ENCODE measurements around the gene CDH13. TPM values are rescaled to one million over a fixed set of nuclear protein-coding genes. Genes with fewer than 3 reads are reported as not detected.

Gene CDH13
- total RNA-seq, 1 experiment from 2014 or later: 49.3 TPM

GRCh38 chr16:82833378-82833993 lies 206.7 kb downstream of the CDH13 start:
- no peak for DNase-seq (ENCODE audit: unreplicated experiment)
- H3K9me3 Mint-ChIP-seq (ENCODE audit: unreplicated experiment): no peaks in the 10 kb centered on the region
- BruUV-seq (replicated peaks): no TSS peak
- H3K27me3 Mint-ChIP-seq (ENCODE audit: insufficient read depth, unreplicated experiment): no peaks in the 10 kb centered on the region
- no peaks in the 10 kb centered on the region for H3K36me3 Mint-ChIP-seq (ENCODE audit: insufficient read depth, unreplicated experiment)
- ChIA-PET POLR2A (no interaction called here), CTCF (no interaction called here)
- H3K4me1 Mint-ChIP-seq (ENCODE audit: insufficient read depth, unreplicated experiment): no peaks in the 10 kb centered on the region
- H3K27ac Mint-ChIP-seq (ENCODE audit: low read depth, unreplicated experiment): no peak overlapping the region
- no peak overlapping the region for H3K4me3 Mint-ChIP-seq (ENCODE audit: unreplicated experiment)
- intact Hi-C loops (cut with micrococcal nuclease): no loop called here
- TF ChIP-seq CTCF (IDR thresholded peaks at IDR 0.05; ENCODE audit: unreplicated experiment): no peak

GRCh38 chr16:82834151-82834815 lies 207.5 kb downstream of the CDH13 start:
- BruUV-seq (replicated peaks): no TSS peak
- POLR2A ChIA-PET: no interaction called here
- Mint-ChIP-seq H3K27me3 (ENCODE audit: insufficient read depth, unreplicated experiment) (no peaks in the 10 kb centered on the region), H3K27ac (ENCODE audit: low read depth, unreplicated experiment) (no peak overlapping the region), H3K4me3 (ENCODE audit: unreplicated experiment) (no peak overlapping the region), H3K4me1 (ENCODE audit: insufficient read depth, unreplicated experiment) (no peaks in the 10 kb centered on the region), H3K36me3 (ENCODE audit: insufficient read depth, unreplicated experiment) (no peaks in the 10 kb centered on the region), H3K9me3 (ENCODE audit: unreplicated experiment) (no peaks in the 10 kb centered on the region)
- no peak for DNase-seq (ENCODE audit: unreplicated experiment)
- TF ChIP-seq CTCF (IDR thresholded peaks at IDR 0.05; ENCODE audit: unreplicated experiment): no peak
- intact Hi-C loops (cut with micrococcal nuclease): no loop called here
- CTCF ChIA-PET: interaction anchor here (0.6 kb wide), 1 partner anchor 325 kb away, joined by 3 read pairs; no protein-coding TSS in a partner anchor

GRCh38 chr16:82835487-82836155 lies 208.9 kb downstream of the CDH13 start:
- TF ChIP-seq CTCF (IDR thresholded peaks at IDR 0.05; ENCODE audit: unreplicated experiment): no peak
- H3K27me3 Mint-ChIP-seq (ENCODE audit: insufficient read depth, unreplicated experiment): no peaks in the 10 kb centered on the region
- no peak overlapping the region for H3K27ac Mint-ChIP-seq (ENCODE audit: low read depth, unreplicated experiment)
- ChIA-PET CTCF (no interaction called here), POLR2A (no interaction called here)
- no peaks in the 10 kb centered on the region for H3K4me1 Mint-ChIP-seq (ENCODE audit: insufficient read depth, unreplicated experiment)
- no peak overlapping the region for H3K4me3 Mint-ChIP-seq (ENCODE audit: unreplicated experiment)
- no peak for DNase-seq (ENCODE audit: unreplicated experiment)
- H3K36me3 Mint-ChIP-seq (ENCODE audit: insufficient read depth, unreplicated experiment): no peaks in the 10 kb centered on the region
- BruUV-seq (replicated peaks): no TSS peak
- H3K9me3 Mint-ChIP-seq (ENCODE audit: unreplicated experiment): no peaks in the 10 kb centered on the region
- intact Hi-C loops (cut with micrococcal nuclease): no loop called here

- BruUV-seq (replicated peaks): no TSS peak
- Mint-ChIP-seq H3K27ac (ENCODE audit: low read depth, unreplicated experiment) (no peak overlapping the region), H3K4me3 (ENCODE audit: unreplicated experiment) (no peak overlapping the region), H3K4me1 (ENCODE audit: insufficient read depth, unreplicated experiment) (no peaks in the 10 kb centered on the region), H3K36me3 (ENCODE audit: insufficient read depth, unreplicated experiment) (no peaks in the 10 kb centered on the region), H3K27me3 (ENCODE audit: insufficient read depth, unreplicated experiment) (no peaks in the 10 kb centered on the region), H3K9me3 (ENCODE audit: unreplicated experiment) (peaks cover 7% of the 10 kb centered on the region)
- intact Hi-C loops (cut with micrococcal nuclease): no loop called here
- CTCF ChIA-PET: no interaction called here
- no peak for DNase-seq (ENCODE audit: unreplicated experiment)
- TF ChIP-seq CTCF (IDR thresholded peaks at IDR 0.05; ENCODE audit: unreplicated experiment): no peak
- POLR2A ChIA-PET: no interaction called here
Observed at GRCh38 chr16:82841108-82841507, 214.3 kb downstream of the CDH13 start.

Measured in MCF 10A (cell line).